SK-N-SH treated with all-trans-retinoic acid at 6 μM for 48 hours (cell line): ENCODE results near the gene TIGD4.

Experiments
- CSRNP3 ChIP-seq: fragments of 250-450 bp; sonication (Bioruptor Pico); IDR thresholded peaks from 2 replicates; pipeline ENCODE4 v1.5.1; 2021; ENCODE audit warnings: mild to moderate bottlenecking, moderate library complexity
- PATZ1 ChIP-seq: fragments of 250-450 bp; sonication (Bioruptor Pico); IDR thresholded peaks from 2 replicates; pipeline ENCODE4 v1.8.0; 2020; ENCODE audit warnings: mild to moderate bottlenecking, moderate library complexity, borderline replicate concordance

GRCh38 chr4:152719801-152720556 lies 59.6 kb downstream of the TIGD4 start:
- TF ChIP-seq PATZ1 (no peak), CSRNP3 (no peak)
